A673 (cell line): ENCODE results near the gene DDA1.

Source experiments
- CTCF ChIP-seq: fragments of 300-800, 200-600 bp; sonication (generic); conservative IDR thresholded peaks from 2 replicates; pipeline ENCODE4 v1.5.1; 2017; ENCODE audit warnings: low read depth, mild to moderate bottlenecking, antibody characterized with exemption, low read length, moderate library complexity, mixed read lengths
- EZH2 ChIP-seq: fragments of 200-600 bp; sonication (generic); IDR thresholded peaks from 2 replicates; pipeline ENCODE4 v1.6.1; 2017; ENCODE audit warnings: borderline replicate concordance, low read depth, mild to moderate bottlenecking, mixed read lengths, antibody characterized with exemption, low read length; ENCODE audit not compliant: poor library complexity, severe bottlenecking

- peak; percentile 76 for TF ChIP-seq CTCF
- no peak for TF ChIP-seq EZH2
These were observed 3.7 kb upstream of the DDA1 start, which contains the start of gene MRPL34 for GRCh38 chr19:17305517-17306284.
